Astrocyte (in vitro differentiated cells and primary cell): ENCODE results near the gene CFAP206.

Experiments
- CTCF ChIP-seq: IDR thresholded peaks from 2 replicates; pipeline ENCODE4 v1.5.1; 2011; ENCODE audit warnings: low read depth, mild to moderate bottlenecking, inconsistent platforms, low read length, moderate library complexity; ENCODE audit not compliant: insufficient read depth
- EZH2 ChIP-seq: IDR thresholded peaks from 2 replicates; pipeline ENCODE4 v1.6.1; 2012; ENCODE audit warnings: mild to moderate bottlenecking, low read length, inconsistent platforms; ENCODE audit not compliant: insufficient read depth

GRCh38 chr6:87384449-87384848 is 23.3 kb upstream of the CFAP206 start:
- no peak for TF ChIP-seq CTCF
- no peak for TF ChIP-seq EZH2
